ENCODE data around the gene ADAMTS14. TPM values are rescaled to one million over a fixed set of nuclear protein-coding genes. Genes with fewer than 3 reads are reported as not detected.

ADAMTS14 gene
- polyA plus RNA-seq, 3 donors: 0.05 TPM; not detected in 2

GRCh38 chr10:70738761-70739121, 66.4 kb downstream of the ADAMTS14 start:
- Histone ChIP-seq H2AFZ (ENCODE audit: insufficient read depth, low read depth, low read length, poor library complexity, severe bottlenecking) (no peak overlapping the region), H3K4me3 (replicated peaks in 1 of 3; ENCODE audit: low read depth in 2 of 3, low read length in 3 of 3) (no peak overlapping the region), H3K27ac (ENCODE audit: low read depth in 1 of 2, low read length in 2 of 2) (no peak overlapping the region), H3K9me3 (replicated peaks in 1 of 2; ENCODE audit: control insufficient read depth in 1 of 2, insufficient read depth in 1 of 2, low read length in 2 of 2) (no peaks in the 10 kb centered on the region), H3K9ac (ENCODE audit: insufficient read depth, low read length, poor library complexity, severe bottlenecking) (no peak overlapping the region), H4K20me1 (ENCODE audit: insufficient read depth, low read length) (no peaks in the 10 kb centered on the region), H3K36me3 (replicated peaks in 1 of 2; ENCODE audit: control insufficient read depth in 1 of 2, insufficient read depth in 2 of 2, low read length in 2 of 2) (no peaks in the 10 kb centered on the region), H3K4me1 (ENCODE audit: control insufficient read depth in 1 of 2, insufficient read depth in 2 of 2, low read length in 2 of 2) (peaks cover 12 to 18% of the 10 kb centered on the region in 2 donors), H3K27me3 (ENCODE audit: control insufficient read depth in 2 of 2, insufficient read depth in 2 of 2, low read length in 2 of 2) (no peaks in the 10 kb centered on the region), H3K79me2 (ENCODE audit: insufficient read depth, low read length) (no peaks in the 10 kb centered on the region), H3K4me2 (replicated peaks; ENCODE audit: extremely low read depth, low read length, poor library complexity, severe bottlenecking) (no peak overlapping the region)
- Mint-ChIP-seq H3K9me3 (no peaks in the 10 kb centered on the region), H3K4me1 (peaks cover 10% of the 10 kb centered on the region), H3K4me3 (no peak overlapping the region), H3K36me3 (no peaks in the 10 kb centered on the region), H3K27me3 (ENCODE audit: low read depth in 3 of 3) (peaks cover 1 to 3% (median 2%) of the 10 kb centered on the region in 3 donors), H3K27ac (peak overlapping the region in 1 of 7 donors; percentile 16)
- intact Hi-C loops (cut with micrococcal nuclease): no loop called here
- 90% methylated on average over 4 of the region's 12 CpGs for WGBS (ENCODE audit: insufficient coverage)
- TF ChIP-seq CTCF (IDR thresholded peaks at IDR 0.05): no peak
- DNase-seq: no peak

GRCh38 chr10:70740406-70741288, 68.3 kb downstream of the ADAMTS14 start:
- no peaks in the 10 kb centered on the region for H3K79me2 ChIP-seq (ENCODE audit: insufficient read depth, low read length)
- Mint-ChIP-seq H3K4me3 (no peak overlapping the region), H3K27me3 (ENCODE audit: low read depth in 3 of 3) (peaks cover 0 to 3% (median 1%) of the 10 kb centered on the region in 3 donors), H3K27ac (no peak overlapping the region), H3K36me3 (no peaks in the 10 kb centered on the region), H3K9me3 (peaks cover 0 to 3% (median 0%) of the 10 kb centered on the region in 7 donors), H3K4me1 (peaks cover 19% of the 10 kb centered on the region)
- intact Hi-C loops (cut with micrococcal nuclease): no loop called here
- no peak overlapping the region for H2AFZ ChIP-seq (ENCODE audit: insufficient read depth, low read depth, low read length, poor library complexity, severe bottlenecking)
- WGBS (ENCODE audit: insufficient coverage): 98% methylated on average over 4 of the region's 12 CpGs
- no peak for DNase-seq
- no peak overlapping the region for H3K4me2 ChIP-seq (replicated peaks; ENCODE audit: extremely low read depth, low read length, poor library complexity, severe bottlenecking)
- no peaks in the 10 kb centered on the region for H3K36me3 ChIP-seq (replicated peaks in 1 of 2; ENCODE audit: control insufficient read depth in 1 of 2, insufficient read depth in 2 of 2, low read length in 2 of 2)
- no peak overlapping the region for H3K27ac ChIP-seq (ENCODE audit: low read depth in 1 of 2, low read length in 2 of 2)
- no peaks in the 10 kb centered on the region for H3K27me3 ChIP-seq (ENCODE audit: control insufficient read depth in 2 of 2, insufficient read depth in 2 of 2, low read length in 2 of 2)
- no peaks in the 10 kb centered on the region for H4K20me1 ChIP-seq (ENCODE audit: insufficient read depth, low read length)
- no peaks in the 10 kb centered on the region for H3K9me3 ChIP-seq (replicated peaks in 1 of 2; ENCODE audit: control insufficient read depth in 1 of 2, insufficient read depth in 1 of 2, low read length in 2 of 2)
- H3K9ac ChIP-seq (ENCODE audit: insufficient read depth, low read length, poor library complexity, severe bottlenecking): no peak overlapping the region
- no peak for TF ChIP-seq CTCF (IDR thresholded peaks at IDR 0.05)
- peaks cover 19 to 35% of the 10 kb centered on the region in 2 donors for H3K4me1 ChIP-seq (ENCODE audit: control insufficient read depth in 1 of 2, insufficient read depth in 2 of 2, low read length in 2 of 2)
- H3K4me3 ChIP-seq (replicated peaks in 1 of 3; ENCODE audit: low read depth in 2 of 3, low read length in 3 of 3): no peak overlapping the region
